ENCODE results near the gene AK1.

The AK1 gene

DNA sequence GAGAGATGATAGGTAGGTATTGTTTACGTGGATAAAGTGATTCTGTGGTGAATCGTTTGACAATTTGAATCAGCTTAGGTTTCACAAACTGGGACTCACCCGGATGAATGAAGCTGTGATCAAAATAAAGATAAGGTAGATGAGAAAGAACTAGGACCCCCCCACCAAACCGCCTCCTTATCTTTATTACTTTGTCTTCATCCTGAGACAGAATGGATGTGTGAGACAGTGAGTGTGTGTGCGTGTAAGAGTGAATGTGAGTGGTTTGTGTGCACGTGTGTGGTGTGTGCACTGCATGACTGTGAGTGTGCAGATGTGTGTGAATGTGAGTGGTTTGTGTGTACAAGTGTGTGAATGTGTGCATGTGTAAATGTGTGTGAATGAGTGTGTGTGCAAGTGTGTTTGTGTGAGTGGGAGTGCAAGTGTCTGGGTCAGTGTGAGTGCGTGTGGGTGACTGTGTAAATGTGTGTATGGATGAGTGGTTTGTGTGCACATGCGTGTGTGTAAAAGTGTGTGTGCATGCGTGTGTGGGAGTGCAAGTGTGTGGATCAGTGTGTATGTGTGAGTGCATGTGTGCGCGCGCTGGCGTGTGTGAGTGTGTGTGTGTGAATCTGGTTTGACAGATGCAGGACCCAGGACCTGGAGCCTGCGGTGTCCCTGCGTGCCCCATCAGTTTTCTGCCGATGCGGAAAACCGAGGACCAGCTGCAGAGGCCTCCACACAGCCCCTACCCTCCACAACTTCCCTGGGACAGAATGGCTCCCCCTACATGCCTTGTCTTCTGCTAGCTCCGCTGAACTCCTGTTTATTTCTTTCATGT, 11.6 kb downstream of the AK1 start:
- DNase-seq: no peak

GRCh38 chr9:127863191-127863621, 14.3 kb downstream of the AK1 start:
- no peak for DNase-seq

DNA sequence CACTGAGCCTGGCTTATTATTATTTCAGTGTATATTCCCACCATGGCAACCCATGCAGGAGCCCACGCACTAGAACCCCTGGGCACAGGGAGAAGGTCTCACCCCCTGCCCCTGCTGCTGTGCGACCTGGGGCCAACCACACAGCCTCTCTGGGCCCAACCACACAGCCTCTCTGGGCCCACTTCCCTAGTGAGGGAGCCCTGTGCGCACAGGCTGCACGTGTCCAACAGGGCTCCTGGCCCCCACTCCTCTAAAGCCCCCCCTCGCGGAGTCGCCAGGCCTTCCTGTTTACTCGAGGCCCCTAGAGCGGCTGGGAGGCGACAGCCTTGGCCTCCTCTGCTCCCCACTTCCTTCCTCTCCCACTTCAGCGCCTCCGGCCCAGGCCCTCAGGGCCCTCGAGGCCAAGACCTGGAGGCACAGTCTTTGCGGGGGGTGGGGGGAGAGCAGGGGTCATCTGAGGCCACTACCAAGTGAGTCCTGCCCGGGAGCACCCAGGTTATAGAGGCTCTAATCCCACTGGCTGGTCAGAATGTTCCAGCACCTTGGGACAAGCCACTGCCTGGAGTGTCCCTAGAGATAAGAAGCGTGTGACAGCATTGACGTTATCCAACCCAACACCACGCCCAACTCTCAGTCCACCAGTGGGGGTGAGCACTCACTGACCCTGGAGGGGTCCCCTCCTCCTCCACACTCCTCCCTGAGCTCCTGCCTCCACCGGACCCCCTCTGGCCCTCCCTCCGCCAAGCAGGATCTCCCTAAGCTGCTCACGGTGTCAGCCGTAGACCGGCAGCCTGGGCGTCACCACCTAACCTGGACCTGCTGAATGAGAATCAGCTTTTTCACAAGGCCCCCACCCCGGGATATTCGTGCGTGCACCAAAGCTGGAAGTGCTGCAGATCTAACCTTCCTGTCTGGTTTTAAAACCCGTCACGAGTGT, 15.1 kb downstream of the AK1 start:
- DNase-seq: no peak

GRCh38 chr9:127860779-127861178, 16.7 kb downstream of the AK1 start:
- DNase-seq: no peak

- no peak for DNase-seq
Observed at GRCh38 chr9:127860260-127860659, 17.2 kb downstream of the AK1 start.

GRCh38 chr9:127858041-127858512, 19.4 kb downstream of the AK1 start:
- DNase-seq: no peak

DNA sequence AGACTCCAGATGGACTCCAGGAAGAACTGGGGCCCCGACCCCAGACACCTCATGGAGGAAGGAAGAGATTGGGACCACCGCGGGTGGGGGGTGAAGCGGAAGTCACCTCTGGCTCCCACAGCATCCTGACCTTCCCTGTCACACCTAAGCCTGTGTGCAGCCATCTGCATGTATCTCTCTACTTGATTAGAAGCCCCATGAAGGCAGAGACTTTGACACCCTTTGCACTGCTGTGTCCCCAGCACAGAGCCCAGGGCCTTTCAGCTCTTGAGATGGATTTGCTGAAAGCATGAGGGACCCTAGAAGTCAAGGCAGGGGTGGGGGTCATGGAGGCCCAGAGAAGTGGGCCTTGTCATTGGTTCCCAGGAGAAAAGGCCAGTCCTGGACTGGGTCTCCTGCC, 20.2 kb downstream of the AK1 start:
- DNase-seq: no peak

DNA sequence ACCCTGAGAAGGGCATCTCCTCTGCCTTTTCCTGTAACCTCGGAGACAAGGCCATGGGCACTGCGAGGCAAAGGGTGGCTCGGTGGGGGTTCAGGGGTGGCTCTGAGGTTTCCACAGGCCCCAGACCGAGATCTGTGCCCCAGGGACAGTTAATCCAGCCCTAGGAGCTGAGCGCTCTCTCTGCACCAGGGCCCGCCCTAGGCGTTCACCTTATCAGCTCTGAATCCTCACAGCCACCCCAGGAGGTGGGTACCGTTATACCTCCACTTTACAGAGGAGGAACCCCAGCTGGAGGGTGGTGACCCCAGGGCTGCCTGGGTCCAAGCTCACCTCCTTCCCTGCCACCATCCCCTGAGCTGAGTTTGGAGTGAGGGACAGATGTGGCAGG, 20.8 kb downstream of the AK1 start:
- DNase-seq: no peak

- no peak for DNase-seq
Observed at GRCh38 chr9:127856094-127856728, 21.3 kb downstream of the AK1 start.

GRCh38 chr9:127855522-127855921, 22.0 kb downstream of the AK1 start:
- DNase-seq: no peak

DNA sequence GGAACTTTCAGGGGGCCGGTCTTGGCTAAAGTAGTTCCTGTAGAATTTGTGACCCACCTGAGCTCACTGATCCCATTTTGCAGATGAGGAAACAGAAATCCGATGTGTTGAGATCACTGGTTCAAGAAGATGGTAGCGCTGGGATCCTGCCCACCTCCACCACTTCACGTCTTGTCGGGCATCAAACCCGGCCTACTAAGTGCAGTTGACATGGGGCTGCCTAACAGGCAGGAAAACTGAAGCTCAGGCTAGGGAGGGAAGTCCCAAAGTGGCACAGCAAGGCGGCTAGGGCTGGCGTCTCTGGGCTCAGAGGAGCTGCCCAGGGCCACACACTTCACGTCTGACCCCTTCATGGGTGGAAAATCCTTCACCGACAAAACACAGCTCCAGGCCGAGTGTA, 22.5 kb downstream of the AK1 start:
- DNase-seq: no peak

GRCh38 chr9:127854184-127854806, 23.2 kb downstream of the AK1 start, which contains the start of gene ENG:
Gene ENG, minus strand, starts transcription at chr9:127854658. Its CDS starts 303 bp downstream, at chr9:127854355.
- DNase-seq: no peak

DNA sequence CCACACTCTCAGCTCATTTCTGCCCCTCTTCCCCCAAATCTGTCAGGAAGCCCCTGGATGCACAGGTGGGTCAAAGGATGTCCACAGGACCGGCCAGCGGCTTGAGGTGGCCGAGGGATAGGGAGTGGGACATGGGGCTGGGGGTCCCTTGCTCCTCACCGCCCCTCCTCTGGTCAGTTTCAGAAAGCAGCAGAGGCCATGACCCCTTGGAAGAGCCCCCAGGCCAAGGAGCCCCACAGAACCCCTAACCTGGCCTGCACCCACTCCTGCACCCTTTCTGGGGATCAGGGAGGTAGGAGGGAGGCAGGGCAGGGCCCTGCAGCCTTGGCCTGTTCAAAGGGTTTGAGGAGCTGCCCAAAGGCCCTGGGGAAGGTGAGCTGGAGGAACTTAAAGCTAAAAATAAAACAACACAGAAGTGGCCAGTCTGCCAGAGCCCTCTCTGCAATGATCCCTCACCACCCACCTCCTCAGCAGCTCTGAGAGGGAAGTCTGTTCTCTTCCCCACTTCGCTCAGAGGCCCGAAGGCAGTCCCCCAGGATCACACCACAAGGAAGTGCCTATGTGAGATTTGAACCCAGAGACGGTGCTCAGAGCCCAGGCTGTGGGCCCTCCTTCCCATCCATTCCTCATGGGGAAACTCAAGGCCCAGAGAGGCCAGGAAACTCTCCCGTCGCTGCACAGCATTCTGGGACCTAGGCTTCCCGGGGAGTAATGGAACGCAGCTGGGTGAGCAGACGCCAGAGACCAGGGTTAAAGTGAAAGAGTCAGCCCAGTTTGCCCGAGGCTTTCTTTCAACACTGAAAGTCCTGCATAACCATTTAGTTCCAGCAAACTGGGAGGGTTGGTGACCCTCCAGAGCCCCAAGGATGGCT, 23.9 kb downstream of the AK1 start:
- DNase-seq: no peak

DNA sequence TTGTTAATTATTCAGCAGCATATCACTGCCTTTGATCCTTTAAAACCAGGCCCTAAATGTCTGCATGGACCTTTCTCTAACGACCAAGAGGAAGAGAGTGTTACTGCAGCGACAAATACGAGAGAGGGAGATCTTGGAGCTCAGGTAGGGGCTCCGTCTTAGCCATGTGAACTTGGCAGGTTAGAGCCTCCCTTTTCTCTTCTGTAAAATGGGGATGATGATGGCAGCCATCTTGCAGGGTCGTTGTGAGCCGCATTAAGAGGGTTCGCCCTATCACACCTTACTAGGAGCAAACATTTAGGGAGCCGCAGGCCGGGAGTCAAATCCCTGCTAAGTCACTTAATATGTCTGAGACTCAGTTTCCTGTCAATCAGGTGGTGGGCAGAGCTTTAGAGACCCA, 24.6 kb downstream of the AK1 start:
- DNase-seq: no peak

GRCh38 chr9:127850286-127850830, 27.1 kb downstream of the AK1 start:
- DNase-seq: no peak

GRCh38 chr9:127848756-127849504, 28.5 kb downstream of the AK1 start:
- DNase-seq: no peak

- no peak for DNase-seq
Observed at GRCh38 chr9:127847833-127848755, 29.4 kb downstream of the AK1 start.

GRCh38 chr9:127847178-127847510, 30.3 kb downstream of the AK1 start:
- no peak for DNase-seq

GRCh38 chr9:127846443-127847177, 30.9 kb downstream of the AK1 start:
- no peak for DNase-seq

Measured in NCI-H2107 (cell line).